ENCODE data around the gene AHCYL2. TPM values are rescaled to one million over a fixed set of nuclear protein-coding genes. Genes with fewer than 3 reads are reported as not detected.

The AHCYL2 gene
- total and polyA plus RNA-seq, 2 of the 8 experiments (the other 6 are each of a cell fraction or from before 2014, with no cell fraction given) = 20.7 to 25.4 TPM

GRCh38 chr7:129298268-129298893 lies 73.6 kb downstream of the AHCYL2 start (continued):
- TF ChIP-seq USF2 (IDR thresholded peaks at IDR 0.05; ENCODE audit: low read length) (no peak), SP1 (IDR thresholded peaks at IDR 0.05; ENCODE audit: low read depth, low read length) (no peak), KDM1A (IDR thresholded peaks at IDR 0.05; ENCODE audit: borderline replicate concordance, low read length) (no peak), SUZ12 (IDR thresholded peaks at IDR 0.05; ENCODE audit: low read length) (no peak), RAD21 (IDR thresholded peaks at IDR 0.05 in 1 of 2, conservative IDR thresholded peaks at IDR 0.05 in 1 of 2; ENCODE audit: low read depth in 2 of 2, low read length in 2 of 2) (peak; percentile 71 to 74), E2F6 (IDR thresholded peaks at IDR 0.05) (no peak), ASH2L (IDR thresholded peaks at IDR 0.05; ENCODE audit: low read length) (no peak), TAF1 (IDR thresholded peaks at IDR 0.05; ENCODE audit: low read depth, low read length) (no peak), GTF2F1 (IDR thresholded peaks at IDR 0.05; ENCODE audit: borderline replicate concordance, low read depth, low read length) (no peak), TEAD4 (IDR thresholded peaks at IDR 0.05; ENCODE audit: low read depth, low read length) (peak; percentile 78), CTBP2 (IDR thresholded peaks at IDR 0.05; ENCODE audit: borderline replicate concordance, insufficient read depth, insufficient read length, low read length) (no peak), SP2 (IDR thresholded peaks at IDR 0.05; ENCODE audit: low read length) (no peak), CBX8 (IDR thresholded peaks at IDR 0.05; ENCODE audit: borderline replicate concordance, low read depth, low read length) (no peak), SRF (IDR thresholded peaks at IDR 0.05; ENCODE audit: low read depth, low read length) (no peak), TCF12 (IDR thresholded peaks at IDR 0.05; ENCODE audit: low read depth, low read length) (0 out of 2 replicates have a peak, but pooled peaks have one; percentile 12)
